GM21825 (cell line): ENCODE results near the gene CDH20.
"Not testable (repeated sequence)": the region's sequence is repeated elsewhere in the genome, so short reads cannot be mapped to it uniquely, and the experiment has no call there.

ENCODE experiments used
- ATAC-seq: cut with Tn5 transposase; IDR thresholded peaks from one replicate; pipeline ENCODE4 v1.9.1; 2021; ENCODE audit warnings: mild to moderate bottlenecking, moderate library complexity; ENCODE audit not compliant: unreplicated experiment

The CDH20 gene

DNA sequence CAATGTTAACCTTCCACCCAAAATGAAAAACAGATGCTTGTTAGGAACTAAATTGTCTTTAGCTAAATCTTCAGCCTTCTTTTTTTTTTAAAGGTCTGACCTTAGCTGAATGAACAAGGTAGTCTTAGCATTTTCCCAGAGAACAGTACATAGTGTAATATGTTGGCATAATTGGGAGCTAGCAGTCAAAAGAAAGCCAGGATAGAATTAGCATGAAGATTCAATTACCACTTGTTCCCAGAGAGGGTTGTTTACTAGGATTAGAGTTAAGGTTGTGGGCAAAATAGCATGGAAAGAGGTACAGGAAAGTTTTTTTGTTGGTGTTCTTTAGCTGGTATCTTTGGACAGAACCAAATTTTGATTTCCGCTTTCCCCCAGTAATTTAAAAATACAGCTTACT, 6.9 kb downstream of the CDH20 start:
- ATAC-seq = no peak

GRCh38 chr18:61348230-61348629, 15.0 kb downstream of the CDH20 start:
- ATAC-seq = no peak

GRCh38 chr18:61350578-61350977, 17.3 kb downstream of the CDH20 start:
- no peak for ATAC-seq

- ATAC-seq = no peak
These were observed 18.8 kb downstream of the CDH20 start for GRCh38 chr18:61352059-61352458.

- no peak for ATAC-seq
These were observed 19.4 kb downstream of the CDH20 start for GRCh38 chr18:61352611-61353010.

- peak; percentile 95 for ATAC-seq
These were observed 27.5 kb downstream of the CDH20 start for GRCh38 chr18:61360404-61361383.

GRCh38 chr18:61362511-61362910, 29.3 kb downstream of the CDH20 start:
- no peak for ATAC-seq

DNA sequence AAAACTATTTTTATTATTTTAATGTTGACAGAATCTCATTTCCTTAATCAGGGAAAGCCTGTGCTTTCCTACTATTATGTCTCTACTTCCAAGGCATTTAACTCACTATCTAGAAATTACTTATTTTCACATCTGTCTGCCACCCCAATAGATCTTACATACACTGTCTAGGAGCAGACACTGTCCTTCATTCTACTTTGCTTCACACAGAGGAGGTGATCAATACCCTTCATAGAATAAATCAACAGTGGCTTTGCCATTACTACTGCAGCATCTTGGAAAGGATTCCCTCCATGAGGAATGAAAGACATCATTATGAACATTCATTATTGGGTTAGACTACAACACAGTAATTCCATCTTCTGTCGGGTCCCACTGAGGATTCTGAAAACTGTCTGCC, 31.7 kb downstream of the CDH20 start:
- ATAC-seq = no peak

- no peak for ATAC-seq
These were observed 34.8 kb downstream of the CDH20 start for GRCh38 chr18:61368001-61368400.

- ATAC-seq = not testable (repeated sequence)
These were observed 36.4 kb downstream of the CDH20 start for GRCh38 chr18:61369671-61370070.

DNA sequence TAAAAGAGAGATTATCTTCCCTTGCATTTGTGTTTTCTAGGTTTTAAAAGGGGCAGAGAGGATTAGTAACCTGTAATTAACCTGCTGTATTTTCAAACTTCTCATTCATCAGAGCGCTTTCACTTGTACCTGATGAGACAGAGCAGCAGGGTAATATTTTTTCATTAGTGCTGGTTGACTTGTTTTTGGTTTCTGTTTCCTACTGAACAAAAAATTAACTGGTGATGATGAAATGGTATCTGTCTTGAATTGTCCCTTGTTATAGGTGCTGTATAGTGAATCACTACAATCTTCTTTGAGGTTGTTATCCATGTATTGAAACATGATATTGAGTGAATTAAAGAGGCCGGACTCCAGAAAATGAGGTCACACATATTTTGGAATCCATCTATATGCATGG, 37.9 kb downstream of the CDH20 start:
- ATAC-seq = no peak

DNA sequence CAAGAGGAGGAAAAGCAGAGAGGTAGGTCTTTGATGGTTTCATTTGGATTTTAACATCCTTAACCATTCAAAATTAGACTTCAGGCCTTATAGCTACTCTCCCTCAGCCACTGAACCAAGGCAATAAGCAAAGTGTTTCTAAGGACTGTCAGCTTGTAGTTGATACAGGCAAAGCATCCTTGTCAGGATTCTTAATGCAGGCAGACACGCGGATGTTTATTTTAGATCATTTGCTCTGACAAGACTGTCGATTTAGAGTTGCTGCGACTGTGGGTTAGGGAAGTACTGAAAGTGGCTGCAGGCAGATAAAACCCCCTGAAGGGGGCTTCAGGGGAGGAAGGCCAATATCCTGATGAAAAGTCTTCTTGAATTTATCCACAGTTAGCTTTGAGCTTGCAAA, 46.6 kb downstream of the CDH20 start:
- ATAC-seq = no peak

DNA sequence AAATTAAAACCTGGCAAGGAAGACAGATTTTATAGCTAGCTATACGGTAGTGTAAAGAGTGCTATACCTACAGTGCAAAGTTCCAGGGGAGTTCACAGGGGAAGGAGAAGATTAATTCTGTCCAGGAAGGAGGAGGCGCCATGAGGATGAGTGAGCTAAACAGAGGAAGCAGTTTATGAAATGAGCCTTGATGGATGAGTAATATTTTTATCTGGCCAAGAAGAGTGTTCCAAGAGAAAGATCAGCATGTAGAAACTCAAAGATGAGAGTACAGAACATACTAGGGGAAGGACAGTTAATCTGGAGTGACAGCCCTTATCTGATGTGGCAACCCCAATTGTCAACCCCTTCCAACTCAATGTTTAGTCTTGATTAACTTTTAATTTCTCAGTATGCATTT, 54.8 kb downstream of the CDH20 start:
- no peak for ATAC-seq

GRCh38 chr18:61394983-61395382, 61.8 kb downstream of the CDH20 start:
- ATAC-seq = no peak

GRCh38 chr18:61397222-61397621, 64.0 kb downstream of the CDH20 start:
- no peak for ATAC-seq

DNA sequence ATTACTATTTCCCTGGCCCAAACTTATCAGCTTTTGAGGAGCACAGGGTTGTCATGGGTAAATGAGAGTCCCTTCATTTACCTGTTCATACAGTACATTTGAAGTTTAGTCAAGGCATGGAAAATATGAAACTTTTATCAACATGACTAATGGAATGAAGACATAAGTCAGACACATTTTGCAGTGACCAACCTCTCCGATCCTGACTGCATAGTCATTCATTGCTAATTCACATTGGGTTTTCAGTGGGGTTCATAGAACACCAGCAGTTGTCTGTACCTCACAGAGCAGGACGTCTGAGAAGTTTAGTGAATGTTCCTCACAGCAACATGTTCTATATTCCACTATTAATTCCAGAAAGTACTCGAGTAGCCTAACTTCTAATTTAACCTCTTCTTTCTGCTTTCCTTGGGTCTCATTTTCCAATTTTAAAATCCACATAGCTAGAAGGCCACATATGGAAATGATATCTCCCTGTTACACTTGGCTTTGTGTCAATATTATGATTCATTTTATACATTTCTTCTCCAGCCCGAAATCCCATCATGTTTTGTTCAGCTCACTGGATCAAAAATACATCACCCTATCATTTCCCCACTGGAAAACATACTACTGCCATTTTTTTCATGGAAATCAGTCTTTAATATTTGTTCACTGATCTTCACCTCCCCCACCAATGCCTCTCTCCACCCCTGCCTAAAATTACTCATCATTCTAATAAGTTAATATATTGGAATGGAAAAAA, 65.9 kb downstream of the CDH20 start:
- no peak for ATAC-seq

DNA sequence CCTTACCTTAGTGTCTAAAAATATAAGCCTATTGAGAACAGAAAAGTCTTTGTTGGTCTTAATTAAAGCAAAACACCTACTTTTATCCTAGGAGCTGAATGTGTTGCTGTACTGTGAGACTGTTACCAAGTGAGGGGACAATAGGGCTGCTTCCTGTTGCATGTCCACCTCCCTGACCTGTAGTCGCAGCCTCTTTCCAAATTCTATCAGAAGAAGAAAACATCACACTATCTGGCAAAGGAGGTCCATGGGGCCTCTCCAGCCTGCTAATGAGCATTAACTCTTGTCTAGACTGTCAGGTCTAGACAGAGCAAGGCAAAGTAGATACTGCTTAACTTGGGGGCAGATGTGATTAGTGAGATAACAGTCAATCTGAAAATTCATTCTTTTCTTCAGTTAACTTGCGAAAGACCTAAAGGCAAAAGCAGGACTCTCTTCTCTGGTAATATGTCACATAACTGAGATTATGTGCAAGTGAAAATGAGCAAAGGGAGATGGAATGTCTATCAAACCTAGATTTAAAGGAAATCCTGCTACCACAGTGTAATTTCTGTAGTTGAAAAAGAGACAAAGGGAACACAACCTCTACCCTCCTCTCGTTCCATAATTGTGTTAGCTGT, 66.9 kb downstream of the CDH20 start:
- ATAC-seq = no peak

- ATAC-seq = no peak
These were observed 67.5 kb downstream of the CDH20 start for GRCh38 chr18:61400716-61401115.

GRCh38 chr18:61402726-61403125, 69.5 kb downstream of the CDH20 start:
- ATAC-seq = no peak

DNA sequence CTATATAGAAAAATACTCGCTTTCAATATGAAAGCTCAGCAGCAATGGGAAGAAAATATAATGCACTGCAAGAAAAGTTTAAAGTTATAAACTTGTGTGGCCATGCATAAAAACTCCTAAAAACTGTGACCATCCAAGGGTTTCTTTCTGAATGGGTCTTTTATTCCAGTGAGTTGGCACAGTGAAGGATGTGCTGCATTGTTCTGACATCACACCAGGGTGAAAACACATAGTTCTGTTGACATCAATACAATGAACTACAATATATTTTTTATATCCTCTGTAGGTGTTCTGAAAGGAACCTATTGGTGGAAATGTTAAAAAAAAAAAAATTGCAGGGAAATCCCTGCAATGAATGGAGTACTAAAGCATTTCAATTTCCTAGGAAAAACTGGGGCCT, 80.2 kb downstream of the CDH20 start:
- ATAC-seq = no peak

DNA sequence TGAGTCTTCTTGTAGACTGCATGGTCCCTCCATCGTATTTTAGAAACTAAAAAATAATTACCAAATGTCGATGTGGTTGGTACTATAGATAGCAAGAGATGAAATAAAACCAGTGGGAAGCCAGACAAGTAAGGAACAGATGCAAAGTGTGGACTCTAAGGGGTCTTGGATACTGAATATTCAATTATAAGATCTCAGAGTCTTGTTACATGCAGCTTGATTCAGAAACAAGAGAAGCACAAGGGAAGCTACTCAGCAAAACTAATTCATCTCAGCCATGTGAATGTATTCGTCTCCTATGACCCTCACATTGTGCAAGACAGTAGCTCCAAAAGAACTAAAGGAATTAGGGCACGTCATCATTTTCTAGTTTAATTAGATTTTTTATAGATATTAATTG, 80.9 kb downstream of the CDH20 start:
- ATAC-seq = no peak

DNA sequence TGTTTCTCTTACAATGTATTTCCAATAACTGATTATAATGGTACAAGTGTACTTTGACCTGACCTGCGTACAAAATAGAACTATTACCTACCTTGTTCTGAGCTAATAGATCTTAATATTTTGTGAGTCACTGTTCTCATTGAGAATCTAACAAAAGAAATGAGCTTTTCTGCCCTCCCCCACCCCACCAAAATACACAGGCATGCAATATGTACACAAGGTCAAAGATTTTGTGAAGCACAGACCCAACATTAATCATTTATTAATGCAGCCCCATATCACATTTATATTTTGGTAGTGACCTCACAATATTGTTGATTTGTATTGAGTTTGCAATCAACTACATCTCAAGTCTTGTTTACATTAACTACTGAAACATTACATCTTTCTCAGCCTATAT, 86.5 kb downstream of the CDH20 start:
- no peak for ATAC-seq
